22Rv1 (cell line): ENCODE measurements around the gene ATP6V0C.
A peak's percentile ranks its signal among the peaks of the same experiment; 100 is the strongest.

Experiments used
- H3K27ac ChIP-seq: fragments of 450-650 bp; 2 replicates; pipeline ENCODE4 v1.5.1; 2017
- CTCF ChIP-seq: fragments of 450-650 bp; IDR thresholded peaks from 2 replicates; pipeline ENCODE4 v1.5.1; 2017; ENCODE audit warnings: mild to moderate bottlenecking
- ZFX ChIP-seq: fragments of 450-650 bp; IDR thresholded peaks from 2 replicates; pipeline ENCODE4 v1.6.1; 2017; ENCODE audit warnings: antibody characterized with exemption, borderline replicate concordance

ATP6V0C gene

GRCh38 chr16:2468725-2469398, 44.9 kb upstream of the ATP6V0C start:
- H3K27ac ChIP-seq: peak overlapping the region; percentile 95
- TF ChIP-seq ZFX (no peak), CTCF (no peak)

DNA sequence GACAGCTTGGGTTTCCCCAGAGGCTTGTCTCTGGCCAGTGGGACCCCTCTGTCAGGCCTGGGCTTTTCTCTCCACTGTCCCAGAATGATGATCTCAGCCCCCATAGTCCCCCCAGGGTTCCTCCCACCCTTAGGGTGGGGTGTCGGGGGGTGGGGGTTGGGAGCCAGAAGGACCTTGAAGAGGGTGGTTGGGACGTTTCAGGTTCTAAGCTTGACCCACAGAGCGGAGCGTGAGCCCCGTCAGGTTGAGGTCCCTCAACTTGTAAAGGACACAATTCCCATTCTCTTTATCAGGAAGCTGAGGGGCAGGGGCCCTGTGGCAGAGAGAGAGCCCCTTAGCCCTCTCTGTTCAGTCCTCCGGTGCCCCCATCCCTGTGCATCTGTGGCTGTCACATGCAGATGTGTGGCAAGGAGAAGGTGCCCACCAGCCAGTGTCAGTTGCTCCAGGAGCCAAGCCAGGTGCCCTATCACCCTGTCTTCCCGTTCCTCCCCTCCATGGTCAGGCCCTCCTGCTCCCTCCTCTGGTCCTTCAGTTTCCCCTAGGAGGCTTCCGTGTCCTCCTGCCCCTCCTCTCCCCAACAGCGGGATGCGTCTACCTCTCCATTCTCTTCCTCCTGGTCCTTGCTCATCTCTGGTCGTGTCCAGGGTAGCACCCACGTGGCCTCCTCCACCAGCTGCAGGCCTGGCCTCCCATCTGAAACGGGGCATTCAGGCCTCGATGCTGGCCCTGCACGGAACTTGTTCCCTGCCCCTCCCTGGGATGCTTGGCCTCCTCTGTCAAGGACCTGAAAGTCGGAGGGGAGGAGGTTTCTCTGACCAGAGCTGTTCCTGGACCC, 44.1 kb upstream of the ATP6V0C start:
- peak overlapping the region; percentile 95 for H3K27ac ChIP-seq
- TF ChIP-seq CTCF: no peak
- no peak for TF ChIP-seq ZFX

- H3K27ac ChIP-seq: peak overlapping the region; percentile 95
- no peak for TF ChIP-seq CTCF
- no peak for TF ChIP-seq ZFX
These were observed 43.5 kb upstream of the ATP6V0C start for GRCh38 chr16:2470234-2470601.

DNA sequence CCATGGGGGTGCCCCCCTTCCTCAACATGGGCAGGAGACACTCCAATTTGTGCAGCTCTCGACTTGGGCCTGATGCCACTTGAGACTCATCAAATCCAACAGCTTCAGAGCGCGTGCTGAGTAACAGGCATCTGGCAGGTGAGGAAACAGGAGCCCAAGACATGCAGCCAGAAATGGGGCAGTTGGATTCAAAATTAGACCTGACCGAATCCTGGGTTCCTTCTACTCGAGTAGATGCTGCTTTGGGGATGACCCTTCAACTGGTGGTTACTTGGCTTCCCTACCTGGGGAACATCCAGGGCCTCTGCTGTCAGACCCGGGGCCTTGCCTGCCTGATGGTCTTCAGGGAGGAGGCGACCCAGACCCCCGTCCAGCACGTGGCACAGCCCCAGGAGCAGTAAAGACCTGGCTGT, 43.1 kb upstream of the ATP6V0C start:
- H3K27ac ChIP-seq: peak overlapping the region; percentile 95
- TF ChIP-seq ZFX (no peak), CTCF (no peak)

GRCh38 chr16:2471016-2471652, 42.6 kb upstream of the ATP6V0C start, which contains the start of gene NTN3:
Gene NTN3 (plus strand): TSS chr16:2471297. CDS start chr16:2471702, 405 bp downstream.
- TF ChIP-seq CTCF (no peak), ZFX (no peak)
- peak within 1 kb of the TSS; percentile 95 for H3K27ac ChIP-seq

- peak overlapping the region; percentile 95 for H3K27ac ChIP-seq
- TF ChIP-seq CTCF (no peak), ZFX (no peak)
These were observed 41.9 kb upstream of the ATP6V0C start for GRCh38 chr16:2471653-2472487.
